Measurements from ENCODE around the gene RDH16.
"Not testable (repeated sequence)": the region's sequence is repeated elsewhere in the genome, so short reads cannot be mapped to it uniquely, and the experiment has no call there.

The RDH16 gene

GRCh38 chr12:56988207-56988739, 30.9 kb upstream of the RDH16 start:
- DNase-seq = no peak

- peak; percentile 45 for DNase-seq
Measured at GRCh38 chr12:56987551-56988053, 30.2 kb upstream of the RDH16 start.

GRCh38 chr12:56987011-56987410, 29.6 kb upstream of the RDH16 start:
- DNase-seq = no peak

- peak; percentile 28 for DNase-seq
Measured at GRCh38 chr12:56985714-56986113, 28.3 kb upstream of the RDH16 start.

GRCh38 chr12:56983386-56983785, 26.0 kb upstream of the RDH16 start:
- no peak for DNase-seq

GRCh38 chr12:56982578-56983236, 25.3 kb upstream of the RDH16 start:
- DNase-seq = not testable (repeated sequence)

GRCh38 chr12:56980941-56981530, 23.6 kb upstream of the RDH16 start:
- DNase-seq = no peak

GRCh38 chr12:56980268-56980667, 22.9 kb upstream of the RDH16 start:
- no peak for DNase-seq

- DNase-seq = no peak
Measured at GRCh38 chr12:56979628-56980027, 22.2 kb upstream of the RDH16 start.

- no peak for DNase-seq
Measured at GRCh38 chr12:56978397-56979138, 21.2 kb upstream of the RDH16 start.

- DNase-seq = not testable (repeated sequence)
Measured at GRCh38 chr12:56977361-56977760, 20.0 kb upstream of the RDH16 start.

- DNase-seq = not testable (repeated sequence)
Measured at GRCh38 chr12:56974224-56974623, 16.8 kb upstream of the RDH16 start.

GRCh38 chr12:56968910-56969309, 11.5 kb upstream of the RDH16 start:
- DNase-seq = not testable (repeated sequence)

- not testable (repeated sequence) for DNase-seq
Measured at GRCh38 chr12:56965997-56966642, 8.7 kb upstream of the RDH16 start.

- DNase-seq = not testable (repeated sequence)
Measured at GRCh38 chr12:56965124-56965523, 7.7 kb upstream of the RDH16 start.

GRCh38 chr12:56963557-56963956, 6.1 kb upstream of the RDH16 start:
- not testable (repeated sequence) for DNase-seq

- DNase-seq = not testable (repeated sequence)
Measured at GRCh38 chr12:56962247-56962646, 4.8 kb upstream of the RDH16 start.

- no peak for DNase-seq
Measured at GRCh38 chr12:56958422-56958821, 1.0 kb upstream of the RDH16 start.

GRCh38 chr12:56955631-56956256, 1.7 kb downstream of the RDH16 start:
- DNase-seq = no peak

GRCh38 chr12:56954958-56955355, 2.5 kb downstream of the RDH16 start:
- DNase-seq = no peak

GRCh38 chr12:56954057-56954957, 3.1 kb downstream of the RDH16 start:
- no peak for DNase-seq

All from NCI-H510A (cell line).